ES-I3 (cell line): ENCODE measurements around the gene CHMP6.

ENCODE experiments used
- H3K36me3 ChIP-seq: 2 replicates; pipeline ENCODE4 v1.6.1; 2013; ENCODE audit warnings: mild to moderate bottlenecking, low read length, control low read depth, moderate library complexity; ENCODE audit not compliant: insufficient read depth
- H3K4me1 ChIP-seq: 2 replicates; pipeline ENCODE4 v1.6.1; 2013; ENCODE audit warnings: mild to moderate bottlenecking, control low read depth, low read length; ENCODE audit not compliant: insufficient read depth
- H3K9ac ChIP-seq: 2 replicates; pipeline ENCODE4 v1.6.1; 2013; ENCODE audit warnings: low read depth, mild to moderate bottlenecking, low read length, moderate library complexity
- H3K9me3 ChIP-seq: 2 replicates; pipeline ENCODE4 v1.6.1; 2013; ENCODE audit warnings: mild to moderate bottlenecking, low read length, moderate library complexity; ENCODE audit not compliant: control insufficient read depth, insufficient read depth

The CHMP6 gene

DNA sequence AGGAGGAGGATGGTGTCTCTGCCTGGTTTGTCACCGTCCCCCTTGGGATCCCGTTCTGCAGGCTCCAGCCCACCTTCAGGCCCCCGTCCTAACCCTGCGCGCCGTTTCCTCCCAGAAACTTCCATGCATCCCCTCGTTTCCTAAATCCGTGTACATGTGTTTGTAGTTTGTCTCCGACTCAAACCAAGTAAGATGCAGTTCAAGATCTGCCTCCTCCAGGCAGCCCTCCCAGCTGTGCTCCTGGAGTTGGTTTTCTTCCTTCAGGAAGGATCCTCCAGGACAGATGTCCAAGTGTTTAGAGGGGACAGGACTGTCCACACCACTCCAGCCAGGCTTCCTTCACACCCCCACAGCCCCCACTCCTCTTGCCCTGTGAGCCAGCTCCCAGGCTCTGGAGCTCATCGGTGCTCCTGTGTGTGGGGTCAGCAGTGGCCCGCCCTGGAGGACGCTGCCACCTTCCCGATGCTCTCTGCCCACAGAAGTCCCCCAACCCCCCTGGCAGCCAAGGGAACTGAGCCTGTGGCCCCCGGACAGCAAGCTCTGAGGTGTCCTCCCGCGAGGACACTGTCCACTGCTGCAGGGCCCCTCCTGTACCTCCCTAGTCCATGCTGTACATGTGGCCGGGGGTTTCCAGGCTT, 54.6 kb downstream of the CHMP6 start:
- no peak overlapping the region for H3K9ac ChIP-seq
- no peaks in the 10 kb centered on the region for H3K36me3 ChIP-seq
- H3K9me3 ChIP-seq: no peaks in the 10 kb centered on the region
- H3K4me1 ChIP-seq: peaks cover 11% of the 10 kb centered on the region; the same call in 1 of the 2 replicates

DNA sequence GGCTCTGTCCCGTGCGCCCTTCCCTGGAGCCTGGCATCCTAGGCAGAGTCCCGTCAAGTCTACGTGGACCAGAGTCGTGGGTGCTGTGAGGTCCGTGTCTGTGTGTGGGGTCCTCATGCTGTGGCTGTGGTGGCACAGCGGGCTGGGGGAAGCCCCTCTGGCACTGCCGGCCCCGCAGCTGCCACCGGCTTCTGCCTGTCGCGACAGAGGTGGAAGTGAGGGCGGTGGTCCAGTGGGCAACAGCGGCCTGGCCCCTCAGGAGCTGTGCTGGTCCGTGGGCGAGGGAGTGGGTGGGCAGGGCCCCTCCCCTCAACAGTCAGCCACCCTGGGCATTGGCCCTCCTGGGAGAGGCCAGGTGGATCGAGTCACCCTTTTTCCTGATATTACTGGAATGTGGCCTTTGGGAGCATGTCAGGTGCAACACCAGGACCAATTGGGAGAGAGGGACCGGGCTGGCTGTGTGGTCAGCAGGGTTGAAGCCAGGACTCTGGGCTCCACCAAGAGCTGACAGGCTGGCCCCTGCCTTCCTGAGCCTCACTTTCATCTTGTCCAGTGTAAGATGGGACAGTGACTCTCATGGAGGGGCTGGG, 55.2 kb downstream of the CHMP6 start:
- Histone ChIP-seq H3K9me3 (no peaks in the 10 kb centered on the region), H3K9ac (no peak overlapping the region), H3K4me1 (peaks cover 11% of the 10 kb centered on the region; the same call in 1 of the 2 replicates), H3K36me3 (no peaks in the 10 kb centered on the region)

DNA sequence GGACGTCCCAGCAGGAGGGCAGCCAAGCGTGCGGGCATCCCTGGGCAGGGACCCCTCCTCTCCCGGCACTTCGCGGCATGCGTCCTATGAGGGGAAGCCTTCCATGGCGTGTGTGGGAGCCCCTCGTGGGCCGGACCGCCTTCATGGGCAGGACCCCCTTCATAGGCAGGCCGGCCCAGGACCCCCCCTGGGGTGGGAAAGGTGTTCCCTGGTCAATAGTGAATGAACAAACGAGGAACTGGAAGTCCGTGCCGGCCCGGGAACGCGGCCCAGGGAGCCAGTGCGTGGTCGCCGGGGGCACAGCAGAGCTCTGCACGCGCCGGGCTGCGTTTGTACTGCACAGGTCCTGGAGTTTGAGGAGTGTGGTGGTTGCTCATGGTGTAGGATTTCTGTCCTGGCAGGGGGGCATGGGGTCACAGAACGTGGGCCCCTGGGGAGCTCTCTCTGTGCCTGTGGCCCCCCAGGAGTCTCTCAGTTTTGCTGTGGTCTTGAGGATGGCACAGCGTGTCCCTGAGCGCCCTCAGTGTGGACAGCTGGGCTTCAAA, 57.3 kb downstream of the CHMP6 start:
- no peaks in the 10 kb centered on the region for H3K36me3 ChIP-seq
- peaks cover 17% of the 10 kb centered on the region; the same call in 1 of the 2 replicates for H3K4me1 ChIP-seq
- H3K9ac ChIP-seq: no peak overlapping the region
- no peaks in the 10 kb centered on the region for H3K9me3 ChIP-seq

DNA sequence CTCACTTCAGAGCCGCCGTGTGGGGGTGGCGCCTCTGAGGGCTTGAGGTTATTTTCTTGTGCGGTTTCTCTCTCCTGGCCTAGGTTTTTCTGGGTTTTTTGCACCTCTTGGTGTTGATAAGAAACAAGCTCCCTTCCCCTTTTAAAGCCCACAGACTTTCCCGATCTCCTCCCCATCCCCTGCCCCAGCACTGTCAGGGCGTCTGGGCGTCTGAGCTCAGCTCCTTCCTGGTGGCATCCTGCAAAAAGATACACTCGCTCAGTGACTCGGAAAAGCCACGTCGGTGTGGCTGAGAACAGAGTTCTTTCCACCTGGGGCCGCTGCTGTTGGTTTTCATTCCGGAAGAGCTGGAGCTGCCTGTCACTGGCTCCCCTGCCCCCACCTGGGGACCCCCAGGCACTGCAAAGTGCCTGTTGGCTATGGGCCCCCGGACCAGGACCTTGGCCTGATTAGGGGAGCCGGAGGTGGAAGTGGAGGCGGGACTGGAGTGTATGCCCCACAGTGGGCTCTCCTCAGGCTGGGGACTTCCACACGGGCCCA, 57.8 kb downstream of the CHMP6 start:
- H3K4me1 ChIP-seq: peaks cover 12% of the 10 kb centered on the region; the same call in 1 of the 2 replicates
- no peak overlapping the region for H3K9ac ChIP-seq
- H3K9me3 ChIP-seq: no peaks in the 10 kb centered on the region

More for the DNA sequence above, 57.8 kb downstream of the CHMP6 start:
- no peaks in the 10 kb centered on the region for H3K36me3 ChIP-seq
